HG02642 (cell line): ENCODE measurements around the gene GARRE1.
"Not testable (repeated sequence)": the region's sequence is repeated elsewhere in the genome, so short reads cannot be mapped to it uniquely, and the experiment has no call there.

Experiments used
- ATAC-seq: cut with Tn5 transposase; IDR thresholded peaks from one replicate; pipeline ENCODE4 v1.9.1; 2021; ENCODE audit warnings: mild to moderate bottlenecking; ENCODE audit not compliant: unreplicated experiment, poor library complexity

GARRE1 gene

GRCh38 chr19:34257559-34257924 lies 3.2 kb downstream of the GARRE1 start:
- no peak for ATAC-seq

DNA sequence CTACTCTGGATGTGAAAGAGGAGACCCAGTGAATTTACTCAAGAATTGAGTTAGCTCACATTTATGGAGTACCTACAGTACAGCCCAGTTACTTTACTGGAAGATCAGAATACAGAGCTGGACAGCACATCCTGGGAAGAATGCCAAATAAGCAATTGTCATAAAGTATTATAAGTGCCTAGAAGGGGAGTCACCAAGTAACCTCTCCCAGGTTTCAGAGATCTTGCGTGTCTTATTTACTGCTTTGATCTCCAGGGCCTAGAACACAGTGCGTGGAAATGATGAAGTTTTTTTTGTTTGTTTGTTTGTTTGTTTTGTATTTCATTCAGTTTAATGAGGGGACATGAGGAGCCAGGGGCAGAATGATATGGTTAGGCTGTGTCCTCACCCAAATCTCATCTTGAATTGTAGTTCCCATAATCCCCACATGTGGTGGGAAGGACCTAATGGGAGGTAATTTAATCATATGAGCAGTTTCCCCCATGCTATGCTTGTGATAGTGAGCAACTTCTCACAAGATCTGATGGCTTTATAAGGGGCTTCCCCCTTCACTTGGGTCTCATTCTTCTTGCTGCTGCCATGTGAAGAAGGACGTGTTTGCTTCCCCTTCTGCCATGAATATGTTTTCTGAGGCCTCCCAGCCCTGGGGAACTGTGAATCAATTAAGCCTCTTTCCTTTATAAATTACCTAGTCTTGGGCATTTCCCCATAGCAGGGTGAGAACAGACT lies 5.2 kb downstream of the GARRE1 start:
- no peak for ATAC-seq

GRCh38 chr19:34260771-34261173 lies 6.4 kb downstream of the GARRE1 start:
- ATAC-seq, result no peak

DNA sequence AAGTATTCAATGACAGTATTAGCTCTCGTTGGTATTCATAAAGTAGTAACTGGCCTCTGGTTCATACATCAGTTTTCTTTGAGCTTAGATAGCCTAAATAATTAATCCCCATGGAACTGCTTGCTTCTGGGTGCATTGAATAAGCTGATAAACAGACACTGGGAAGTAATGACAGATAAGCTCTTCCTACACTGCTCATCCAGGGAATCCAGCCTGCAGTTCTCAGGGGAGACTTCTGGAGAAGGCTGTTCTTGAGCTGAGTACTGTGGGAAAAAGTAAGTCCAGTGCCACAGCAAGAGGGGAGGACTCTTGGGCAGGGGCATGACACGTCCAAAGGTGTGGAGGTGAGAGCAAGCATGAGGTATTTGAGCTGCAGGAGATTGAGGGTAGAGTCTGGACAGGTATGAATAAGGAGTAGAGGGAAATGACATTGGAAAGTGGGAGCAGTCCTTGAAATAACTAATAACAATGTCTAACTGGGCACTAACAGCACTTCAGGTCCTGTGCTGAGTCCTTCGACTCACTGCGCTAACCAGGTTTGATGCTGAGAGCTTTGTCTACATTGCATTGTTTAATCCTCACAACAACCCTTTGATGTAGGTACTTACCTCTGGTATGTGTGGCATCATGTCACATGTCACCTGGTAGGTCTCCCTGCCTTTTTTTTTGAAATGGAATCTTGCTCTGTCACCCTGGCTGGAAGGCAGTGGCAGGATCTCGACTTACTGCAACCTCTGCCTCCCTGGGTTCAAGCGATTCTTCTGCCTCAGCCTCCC lies 7.2 kb downstream of the GARRE1 start:
- ATAC-seq, result no peak

DNA sequence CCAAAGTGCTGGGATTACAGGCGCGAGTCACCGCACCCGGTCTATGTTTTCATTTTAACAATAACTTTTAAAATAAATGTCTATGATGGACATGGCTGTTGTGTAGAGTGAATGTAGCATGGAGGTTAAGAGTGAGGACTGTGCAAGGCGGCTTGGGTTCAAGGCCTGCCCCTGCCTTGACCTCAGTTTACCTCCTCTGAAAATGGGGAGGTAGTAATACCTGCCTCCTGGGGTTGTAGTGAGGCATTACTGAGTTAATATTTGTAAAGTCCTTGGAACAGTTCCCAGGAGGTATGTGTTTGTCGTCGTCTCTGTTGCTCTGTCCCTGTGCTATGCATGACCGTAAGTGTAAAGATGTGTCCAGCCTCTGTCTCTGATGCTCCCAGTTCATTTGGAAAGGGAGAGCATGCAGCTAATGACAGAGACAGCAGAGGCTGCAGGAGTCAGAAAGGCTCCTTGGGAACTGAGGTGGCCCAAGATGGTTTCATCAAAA lies 9.4 kb downstream of the GARRE1 start:
- no peak for ATAC-seq

DNA sequence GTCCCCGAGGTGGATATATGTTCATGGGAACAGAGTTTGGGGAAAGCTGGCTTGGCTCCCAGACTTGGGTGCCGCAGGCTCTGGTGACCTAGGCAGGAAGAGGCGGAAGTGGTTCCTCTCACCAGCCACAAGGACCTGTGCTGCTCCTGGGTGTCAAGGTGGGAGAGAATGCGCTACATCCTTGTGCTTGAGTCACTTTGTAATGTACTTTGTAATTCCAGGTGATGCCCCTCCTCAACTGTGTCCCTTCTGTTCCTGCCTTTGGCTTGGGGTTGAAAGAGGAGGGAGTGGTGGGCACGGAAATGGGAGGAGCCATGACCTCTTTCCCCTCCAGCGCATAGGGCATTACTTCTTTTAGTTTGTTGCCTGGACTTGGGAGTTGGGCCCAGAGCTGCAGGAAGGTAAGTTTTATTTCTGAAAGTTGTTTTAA lies 10.9 kb downstream of the GARRE1 start:
- no peak for ATAC-seq

DNA sequence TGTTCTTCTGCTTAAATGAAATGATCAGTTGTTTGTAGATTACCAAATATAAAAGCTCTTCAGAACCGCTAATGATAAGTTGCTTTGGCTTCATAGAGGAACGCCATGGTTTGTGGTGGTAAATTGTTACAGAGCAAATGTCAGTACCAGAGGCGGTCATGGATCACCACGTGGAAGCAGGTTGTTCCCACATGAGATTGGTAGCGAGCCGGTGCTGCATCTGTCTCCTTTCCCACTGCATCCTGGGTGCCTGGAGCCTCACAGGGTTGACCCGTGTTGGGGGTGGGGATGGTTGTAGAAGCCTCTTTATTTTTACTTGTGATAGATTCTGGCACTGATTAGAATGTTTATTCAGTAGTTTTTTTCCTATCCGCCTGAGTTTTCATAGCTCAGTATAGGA lies 14.7 kb downstream of the GARRE1 start:
- no peak for ATAC-seq

GRCh38 chr19:34269489-34269888 lies 15.1 kb downstream of the GARRE1 start:
- no peak for ATAC-seq

DNA sequence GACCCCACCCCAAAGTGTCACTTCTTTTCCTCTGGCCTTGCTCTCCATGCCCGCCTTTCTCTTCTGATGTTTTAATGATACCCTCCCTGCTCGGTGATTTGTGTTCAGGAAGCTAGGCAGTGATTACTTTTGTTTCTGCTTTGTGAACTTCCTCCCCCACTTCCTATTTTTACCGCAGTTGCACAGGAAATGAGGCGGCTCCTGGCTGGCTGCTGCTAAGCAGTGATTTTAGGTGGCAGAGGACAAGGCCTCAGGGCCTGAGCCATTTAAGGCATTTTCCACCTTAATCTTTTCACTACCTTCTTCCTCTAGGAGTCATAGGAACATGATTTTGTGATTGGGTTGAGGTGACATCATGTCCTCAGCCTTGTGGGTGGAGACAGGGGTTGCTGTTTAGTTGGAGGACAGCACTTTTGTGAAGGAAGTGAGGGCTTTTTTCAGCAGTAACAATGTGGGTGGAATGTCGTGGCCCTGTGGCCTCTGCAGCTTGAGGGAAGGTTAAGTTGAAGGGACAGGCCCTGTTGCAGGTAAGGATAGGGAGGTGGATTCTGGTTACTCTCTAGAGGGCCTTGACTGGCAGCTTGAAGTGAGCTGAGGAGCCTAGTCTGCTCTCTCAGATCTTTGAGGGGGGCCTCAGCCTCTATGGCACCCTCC lies 15.7 kb downstream of the GARRE1 start:
- peak; percentile 58 for ATAC-seq

DNA sequence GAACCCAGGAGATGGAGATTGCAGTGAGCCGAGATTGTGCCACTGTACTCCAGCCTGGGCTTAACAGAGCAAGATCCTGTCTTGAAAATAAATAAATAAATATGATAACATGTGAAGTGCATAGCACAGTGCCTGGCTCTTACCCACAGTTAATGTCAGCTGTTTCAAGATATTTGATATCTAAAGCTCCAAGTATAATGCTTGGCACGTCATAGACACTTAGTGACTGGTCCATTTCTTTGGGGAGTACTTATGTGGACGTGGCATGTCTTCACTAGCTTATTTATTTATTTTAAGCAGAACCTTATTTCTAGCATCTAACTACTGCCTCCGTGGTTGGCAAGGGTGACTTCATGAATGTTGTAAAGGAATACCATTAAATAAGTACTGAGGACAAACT lies 18.8 kb downstream of the GARRE1 start:
- no peak for ATAC-seq

- ATAC-seq, result no peak
These were observed 20.0 kb downstream of the GARRE1 start for GRCh38 chr19:34274284-34274826.

DNA sequence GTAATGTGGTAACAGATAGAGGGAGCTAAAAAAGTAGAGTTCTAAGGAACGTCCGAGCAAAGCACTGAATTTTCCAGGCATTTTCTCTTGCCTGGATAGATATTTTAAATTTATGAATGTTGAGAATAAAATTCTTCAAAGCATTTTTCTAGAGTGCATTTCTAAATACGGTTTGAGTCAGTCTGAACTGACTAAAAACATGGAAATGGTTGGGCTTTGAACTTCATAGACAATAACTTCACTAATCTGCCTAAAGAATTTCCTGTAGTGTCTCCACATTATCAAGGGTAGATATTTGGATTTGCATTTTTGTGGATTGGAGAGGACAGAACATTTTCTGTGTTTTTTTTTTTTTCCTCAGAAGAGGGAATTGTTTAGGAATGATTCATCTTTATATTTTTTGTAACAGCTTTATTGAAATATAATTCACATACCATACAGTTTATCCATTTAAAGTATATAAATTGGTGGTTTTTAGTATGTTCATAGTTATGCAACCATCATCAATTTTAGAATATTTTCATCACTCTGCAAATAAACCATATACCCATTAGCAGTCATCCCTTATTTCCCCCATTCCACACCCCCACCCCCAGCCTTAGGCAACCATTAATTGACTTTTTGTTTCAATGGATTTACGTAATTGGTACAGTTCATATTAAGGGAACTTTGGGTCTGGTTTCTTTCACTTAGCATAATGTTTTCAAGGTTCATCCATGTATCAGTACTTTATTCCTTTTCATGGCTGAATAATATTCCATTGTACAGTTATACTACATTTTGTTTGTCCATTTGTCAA lies 20.7 kb downstream of the GARRE1 start:
- no peak for ATAC-seq

- no peak for ATAC-seq
These were observed 21.4 kb downstream of the GARRE1 start for GRCh38 chr19:34275705-34276104.

DNA sequence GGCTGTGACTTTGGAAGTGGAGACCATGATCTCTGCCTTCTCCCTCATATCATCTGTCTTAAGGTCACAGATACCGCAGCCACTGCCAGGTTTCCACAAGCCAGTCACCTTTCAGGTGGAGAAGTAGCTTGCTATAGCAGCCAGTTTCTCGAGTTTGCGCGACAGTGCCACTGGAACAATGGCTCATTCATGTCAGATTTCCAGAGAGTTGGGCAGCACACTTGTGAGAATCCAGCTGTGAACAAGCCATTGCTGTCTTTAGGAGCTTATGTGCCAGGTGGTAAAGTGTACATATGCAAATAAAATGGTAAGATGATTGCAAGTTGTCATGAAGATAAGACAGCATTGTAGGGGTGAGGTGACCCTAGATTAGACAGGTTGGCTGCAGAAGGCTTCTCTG lies 22.3 kb downstream of the GARRE1 start:
- ATAC-seq, result no peak

DNA sequence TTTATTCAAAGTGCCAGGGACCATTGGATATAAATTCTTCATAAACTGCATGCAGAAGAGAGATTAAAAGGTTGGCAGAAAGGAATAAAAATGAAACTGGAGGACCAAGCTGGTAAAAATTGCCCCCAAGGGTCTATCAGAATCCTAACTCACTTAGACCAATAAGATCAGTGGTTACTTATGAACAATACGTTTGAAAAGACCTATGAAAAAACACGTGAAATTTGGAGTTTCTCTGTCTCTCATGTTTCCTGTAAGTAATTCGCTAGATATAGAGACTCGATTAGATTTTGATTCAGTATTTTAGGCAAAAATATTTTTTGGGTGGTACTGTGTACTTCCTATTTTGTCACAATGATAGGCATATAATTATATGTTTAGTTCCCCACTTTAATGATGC lies 22.9 kb downstream of the GARRE1 start:
- no peak for ATAC-seq

GRCh38 chr19:34278783-34279182 lies 24.4 kb downstream of the GARRE1 start:
- no peak for ATAC-seq

- not testable (repeated sequence) for ATAC-seq
These were observed 27.1 kb downstream of the GARRE1 start for GRCh38 chr19:34281444-34281843.

DNA sequence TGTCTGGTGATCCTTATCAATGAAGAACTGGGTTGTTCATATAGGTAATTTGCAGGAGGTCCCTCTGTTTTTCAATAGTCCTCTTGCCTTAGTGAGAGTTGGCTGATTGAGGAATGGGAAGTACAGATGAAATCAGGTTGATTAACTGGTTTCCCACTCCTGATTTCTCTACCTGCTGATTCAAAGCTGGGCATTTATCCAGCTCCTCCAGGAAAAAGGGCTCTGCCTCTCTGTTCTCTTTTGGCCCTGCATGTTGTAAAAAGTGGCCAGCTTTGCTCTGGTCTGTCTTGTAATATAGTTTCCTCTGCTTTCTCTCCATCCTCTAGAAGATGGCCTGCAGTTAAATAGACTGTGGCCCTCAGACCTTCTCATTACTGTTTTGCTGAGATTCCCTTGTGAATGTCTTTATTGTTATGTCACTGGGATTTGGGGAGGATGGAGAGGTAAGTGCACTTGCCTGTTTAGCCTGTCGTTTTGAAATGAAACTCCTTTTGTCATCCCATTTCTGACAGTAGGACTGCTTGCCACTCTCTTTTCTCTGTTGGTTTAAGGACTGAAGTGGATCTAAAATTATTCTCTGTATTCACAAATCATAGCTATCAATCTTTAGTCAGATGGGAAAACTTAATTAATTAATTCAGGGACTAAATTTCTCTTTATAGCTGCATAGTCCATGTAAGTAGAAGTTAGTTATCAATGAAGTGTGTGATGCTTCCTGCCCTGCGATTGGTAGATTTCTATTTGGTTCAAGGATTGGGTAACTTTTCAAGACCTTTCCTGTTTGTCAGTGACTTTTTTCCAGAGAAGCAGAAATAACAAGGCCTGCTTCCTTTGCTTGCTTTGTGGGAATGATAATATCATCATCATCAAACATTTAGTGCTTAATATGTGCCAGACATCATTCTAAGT lies 28.5 kb downstream of the GARRE1 start:
- no peak for ATAC-seq

DNA sequence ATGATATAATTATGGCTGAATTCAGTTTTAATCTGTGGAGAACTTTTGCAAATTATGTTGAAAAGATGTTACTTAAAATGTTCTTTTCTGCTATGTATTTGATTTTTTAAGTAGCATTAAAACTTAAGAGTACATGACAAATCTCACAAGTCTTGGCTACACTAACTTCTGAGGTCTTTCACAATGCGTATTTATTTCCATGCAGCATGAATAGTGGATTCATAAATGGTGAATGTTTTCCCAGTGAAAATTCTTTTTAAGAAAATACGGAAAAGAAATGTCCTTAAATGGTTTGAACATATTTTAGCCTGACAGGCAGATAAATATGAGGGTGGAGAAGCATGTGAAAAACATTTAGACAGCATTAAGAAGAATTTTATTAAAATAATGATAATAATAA lies 30.2 kb downstream of the GARRE1 start:
- no peak for ATAC-seq
